ENCODE results near the gene ZNF613.
"Not testable (repeated sequence)": the region's sequence is repeated elsewhere in the genome, so short reads cannot be mapped to it uniquely, and the experiment has no call there.

Gene ZNF613

GRCh38 chr19:51944798-51945552 lies 17.7 kb downstream of the ZNF613 start:
- no peak for DNase-seq (ENCODE audit: low read depth in 2 of 2)

- no peak for DNase-seq (ENCODE audit: low read depth in 2 of 2)
These were observed 19.3 kb downstream of the ZNF613 start for GRCh38 chr19:51946602-51947001.

- no peak for DNase-seq (ENCODE audit: low read depth in 2 of 2)
These were observed 21.7 kb downstream of the ZNF613 start for GRCh38 chr19:51948975-51949374.

- not testable (repeated sequence) for DNase-seq (ENCODE audit: low read depth in 2 of 2)
These were observed 30.6 kb downstream of the ZNF613 start for GRCh38 chr19:51957846-51958245.

- DNase-seq (ENCODE audit: low read depth in 2 of 2), result no peak
These were observed 32.5 kb downstream of the ZNF613 start for GRCh38 chr19:51959791-51960190.

- DNase-seq (ENCODE audit: low read depth in 2 of 2), result not testable (repeated sequence)
These were observed 33.5 kb downstream of the ZNF613 start for GRCh38 chr19:51960621-51961233.

GRCh38 chr19:51965583-51965982 lies 38.3 kb downstream of the ZNF613 start:
- no peak for DNase-seq (ENCODE audit: low read depth in 2 of 2)

GRCh38 chr19:51970718-51971117 lies 43.4 kb downstream of the ZNF613 start:
- DNase-seq (ENCODE audit: low read depth in 2 of 2), result no peak

- no peak for DNase-seq (ENCODE audit: low read depth in 2 of 2)
These were observed 44.4 kb downstream of the ZNF613 start for GRCh38 chr19:51971624-51972023.

- not testable (repeated sequence) for DNase-seq (ENCODE audit: low read depth in 2 of 2)
These were observed 48.5 kb downstream of the ZNF613 start for GRCh38 chr19:51975787-51976186.

- DNase-seq (ENCODE audit: low read depth in 2 of 2), result no peak
These were observed 49.6 kb downstream of the ZNF613 start for GRCh38 chr19:51976852-51977251.

GRCh38 chr19:51977346-51977745 lies 50.1 kb downstream of the ZNF613 start:
- DNase-seq (ENCODE audit: low read depth in 2 of 2), result no peak

- DNase-seq (ENCODE audit: low read depth in 2 of 2), result no peak
These were observed 51.6 kb downstream of the ZNF613 start for GRCh38 chr19:51978882-51979281.

GRCh38 chr19:51980116-51980736 lies 53.0 kb downstream of the ZNF613 start:
- DNase-seq (ENCODE audit: low read depth in 2 of 2), result no peak

- not testable (repeated sequence) for DNase-seq (ENCODE audit: low read depth in 2 of 2)
These were observed 53.7 kb downstream of the ZNF613 start for GRCh38 chr19:51980926-51981325.

GRCh38 chr19:51983361-51983760 lies 56.1 kb downstream of the ZNF613 start:
- DNase-seq (ENCODE audit: low read depth in 2 of 2), result no peak

- peak; percentile 78 to 82 for DNase-seq (ENCODE audit: low read depth in 2 of 2)
These were observed 59.3 kb downstream of the ZNF613 start, which contains the start of gene ZNF350 for GRCh38 chr19:51986309-51987291. Gene ZNF350, minus strand, starts transcription at chr19:51986840. Its CDS starts 12,480 bp downstream, at chr19:51974360.

- no peak for DNase-seq (ENCODE audit: low read depth in 2 of 2)
These were observed 66.2 kb downstream of the ZNF613 start for GRCh38 chr19:51993422-51993821.

- DNase-seq (ENCODE audit: low read depth in 2 of 2), result no peak
These were observed 66.9 kb downstream of the ZNF613 start for GRCh38 chr19:51994048-51994644.
